ENCODE data around the gene CIDEC. TPM values are rescaled to one million over a fixed set of nuclear protein-coding genes. Genes with fewer than 3 reads are reported as not detected.

Gene CIDEC
- total and polyA plus RNA-seq, 2 of the 13 experiments (the other 11 are each of a cell fraction or from before 2014, with no cell fraction given): 2.5 to 10.4 TPM

DNA sequence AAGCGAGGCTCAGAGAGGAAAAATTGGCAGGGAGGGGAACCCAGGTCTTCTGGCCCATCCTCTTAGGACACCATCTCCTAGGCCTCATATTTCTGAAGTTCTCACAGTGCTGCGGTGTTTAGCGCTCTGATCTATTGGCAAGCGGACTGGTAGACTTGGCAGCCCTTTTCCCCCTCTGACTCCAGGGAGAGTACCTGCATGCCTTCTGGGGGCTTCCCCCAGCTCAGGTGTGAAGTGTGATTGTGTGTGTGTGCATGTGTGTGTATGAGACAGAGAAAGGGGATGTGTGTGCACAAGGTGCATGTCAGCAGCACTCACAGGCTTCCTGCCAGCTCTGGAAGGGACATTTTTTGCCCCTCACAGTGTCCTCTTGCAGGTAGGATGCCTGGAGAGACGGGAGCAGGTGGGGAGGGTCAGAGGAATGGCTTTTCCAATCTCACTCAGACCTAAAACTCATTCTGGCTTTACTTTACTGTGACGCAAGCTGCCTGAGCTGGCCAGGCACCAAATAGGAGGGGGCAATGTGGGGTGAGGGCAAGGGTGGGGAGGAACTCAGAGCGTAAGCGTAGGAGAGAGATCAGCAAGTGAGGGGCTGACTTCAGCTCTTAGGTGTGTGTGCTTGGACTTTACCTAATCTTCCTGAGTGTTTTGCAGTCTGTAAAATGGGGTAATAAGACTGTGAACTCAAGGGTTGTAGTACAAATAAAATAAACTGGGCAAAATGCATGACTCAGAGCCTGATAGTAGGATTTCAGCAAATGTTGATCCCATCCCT is 18.6 kb upstream of the CIDEC start (continued):
- TF ChIP-seq, protein P1, sequence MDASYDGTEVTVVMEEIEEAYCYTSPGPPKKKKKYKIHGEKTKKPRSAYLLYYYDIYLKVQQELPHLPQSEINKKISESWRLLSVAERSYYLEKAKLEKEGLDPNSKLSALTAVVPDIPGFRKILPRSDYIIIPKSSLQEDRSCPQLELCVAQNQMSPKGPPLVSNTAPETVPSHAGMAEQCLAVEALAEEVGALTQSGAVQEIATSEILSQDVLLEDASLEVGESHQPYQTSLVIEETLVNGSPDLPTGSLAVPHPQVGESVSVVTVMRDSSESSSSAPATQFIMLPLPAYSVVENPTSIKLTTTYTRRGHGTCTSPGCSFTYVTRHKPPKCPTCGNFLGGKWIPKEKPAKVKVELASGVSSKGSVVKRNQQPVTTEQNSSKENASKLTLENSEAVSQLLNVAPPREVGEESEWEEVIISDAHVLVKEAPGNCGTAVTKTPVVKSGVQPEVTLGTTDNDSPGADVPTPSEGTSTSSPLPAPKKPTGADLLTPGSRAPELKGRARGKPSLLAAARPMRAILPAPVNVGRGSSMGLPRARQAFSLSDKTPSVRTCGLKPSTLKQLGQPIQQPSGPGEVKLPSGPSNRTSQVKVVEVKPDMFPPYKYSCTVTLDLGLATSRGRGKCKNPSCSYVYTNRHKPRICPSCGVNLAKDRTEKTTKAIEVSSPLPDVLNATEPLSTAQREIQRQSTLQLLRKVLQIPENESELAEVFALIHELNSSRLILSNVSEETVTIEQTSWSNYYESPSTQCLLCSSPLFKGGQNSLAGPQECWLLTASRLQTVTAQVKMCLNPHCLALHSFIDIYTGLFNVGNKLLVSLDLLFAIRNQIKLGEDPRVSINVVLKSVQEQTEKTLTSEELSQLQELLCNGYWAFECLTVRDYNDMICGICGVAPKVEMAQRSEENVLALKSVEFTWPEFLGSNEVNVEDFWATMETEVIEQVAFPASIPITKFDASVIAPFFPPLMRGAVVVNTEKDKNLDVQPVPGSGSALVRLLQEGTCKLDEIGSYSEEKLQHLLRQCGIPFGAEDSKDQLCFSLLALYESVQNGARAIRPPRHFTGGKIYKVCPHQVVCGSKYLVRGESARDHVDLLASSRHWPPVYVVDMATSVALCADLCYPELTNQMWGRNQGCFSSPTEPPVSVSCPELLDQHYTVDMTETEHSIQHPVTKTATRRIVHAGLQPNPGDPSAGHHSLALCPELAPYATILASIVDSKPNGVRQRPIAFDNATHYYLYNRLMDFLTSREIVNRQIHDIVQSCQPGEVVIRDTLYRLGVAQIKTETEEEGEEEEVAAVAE (CRISPR knock-in tag; IDR thresholded peaks at IDR 0.05; ENCODE audit: borderline replicate concordance): no peak
- peak; percentile 39; the same call in 1 of the 2 replicates for TF ChIP-seq ZFY (CRISPR knock-in tag; IDR thresholded peaks at IDR 0.05)
- no peak; the same call in 1 of the 2 replicates for TF ChIP-seq DPF2 (CRISPR knock-in tag; IDR thresholded peaks at IDR 0.05; ENCODE audit: borderline replicate concordance, low read depth)
- TF ChIP-seq ASH2L (IDR thresholded peaks at IDR 0.05; ENCODE audit: insufficient read length, low read depth, low read length): no peak
- TF ChIP-seq HOXA7 (CRISPR knock-in tag; IDR thresholded peaks at IDR 0.05): no peak
- TF ChIP-seq TBX2 (CRISPR knock-in tag; IDR thresholded peaks at IDR 0.05; ENCODE audit: borderline replicate concordance): no peak
- no peak for TF ChIP-seq NR3C1 (CRISPR knock-in tag; IDR thresholded peaks at IDR 0.05)
- TF ChIP-seq, protein P2, sequence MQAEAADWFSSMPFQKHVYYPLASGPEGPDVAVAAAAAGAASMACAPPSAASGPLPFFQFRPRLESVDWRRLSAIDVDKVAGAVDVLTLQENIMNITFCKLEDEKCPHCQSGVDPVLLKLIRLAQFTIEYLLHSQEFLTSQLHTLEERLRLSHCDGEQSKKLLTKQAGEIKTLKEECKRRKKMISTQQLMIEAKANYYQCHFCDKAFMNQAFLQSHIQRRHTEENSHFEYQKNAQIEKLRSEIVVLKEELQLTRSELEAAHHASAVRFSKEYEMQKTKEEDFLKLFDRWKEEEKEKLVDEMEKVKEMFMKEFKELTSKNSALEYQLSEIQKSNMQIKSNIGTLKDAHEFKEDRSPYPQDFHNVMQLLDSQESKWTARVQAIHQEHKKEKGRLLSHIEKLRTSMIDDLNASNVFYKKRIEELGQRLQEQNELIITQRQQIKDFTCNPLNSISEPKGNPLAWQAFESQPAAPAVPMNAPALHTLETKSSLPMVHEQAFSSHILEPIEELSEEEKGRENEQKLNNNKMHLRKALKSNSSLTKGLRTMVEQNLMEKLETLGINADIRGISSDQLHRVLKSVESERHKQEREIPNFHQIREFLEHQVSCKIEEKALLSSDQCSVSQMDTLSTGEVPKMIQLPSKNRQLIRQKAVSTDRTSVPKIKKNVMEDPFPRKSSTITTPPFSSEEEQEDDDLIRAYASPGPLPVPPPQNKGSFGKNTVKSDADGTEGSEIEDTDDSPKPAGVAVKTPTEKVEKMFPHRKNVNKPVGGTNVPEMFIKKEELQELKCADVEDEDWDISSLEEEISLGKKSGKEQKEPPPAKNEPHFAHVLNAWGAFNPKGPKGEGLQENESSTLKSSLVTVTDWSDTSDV (CRISPR knock-in tag; IDR thresholded peaks at IDR 0.05): 0 out of 2 replicates have a peak, but pooled peaks have one; percentile 63
- peak; percentile 36; the same call in 1 of the 2 replicates for TF ChIP-seq HOXA3 (CRISPR knock-in tag; IDR thresholded peaks at IDR 0.05)
- TF ChIP-seq REPIN1 (CRISPR knock-in tag; IDR thresholded peaks at IDR 0.05; ENCODE audit: borderline replicate concordance, low read depth): 0 out of 2 replicates have a peak, but pooled peaks have one; percentile 21
- no peak for TF ChIP-seq ARNT (IDR thresholded peaks at IDR 0.05)
- TF ChIP-seq SUZ12 (IDR thresholded peaks at IDR 0.05; ENCODE audit: low read depth, low read length): no peak
- peak; percentile 98 for TF ChIP-seq ZNF629 (CRISPR knock-in tag; conservative IDR thresholded peaks at IDR 0.05)
- TF ChIP-seq KAT8 (CRISPR knock-in tag; IDR thresholded peaks at IDR 0.05): 0 out of 2 replicates have a peak, but pooled peaks have one; percentile 15
- TF ChIP-seq, protein P3, sequence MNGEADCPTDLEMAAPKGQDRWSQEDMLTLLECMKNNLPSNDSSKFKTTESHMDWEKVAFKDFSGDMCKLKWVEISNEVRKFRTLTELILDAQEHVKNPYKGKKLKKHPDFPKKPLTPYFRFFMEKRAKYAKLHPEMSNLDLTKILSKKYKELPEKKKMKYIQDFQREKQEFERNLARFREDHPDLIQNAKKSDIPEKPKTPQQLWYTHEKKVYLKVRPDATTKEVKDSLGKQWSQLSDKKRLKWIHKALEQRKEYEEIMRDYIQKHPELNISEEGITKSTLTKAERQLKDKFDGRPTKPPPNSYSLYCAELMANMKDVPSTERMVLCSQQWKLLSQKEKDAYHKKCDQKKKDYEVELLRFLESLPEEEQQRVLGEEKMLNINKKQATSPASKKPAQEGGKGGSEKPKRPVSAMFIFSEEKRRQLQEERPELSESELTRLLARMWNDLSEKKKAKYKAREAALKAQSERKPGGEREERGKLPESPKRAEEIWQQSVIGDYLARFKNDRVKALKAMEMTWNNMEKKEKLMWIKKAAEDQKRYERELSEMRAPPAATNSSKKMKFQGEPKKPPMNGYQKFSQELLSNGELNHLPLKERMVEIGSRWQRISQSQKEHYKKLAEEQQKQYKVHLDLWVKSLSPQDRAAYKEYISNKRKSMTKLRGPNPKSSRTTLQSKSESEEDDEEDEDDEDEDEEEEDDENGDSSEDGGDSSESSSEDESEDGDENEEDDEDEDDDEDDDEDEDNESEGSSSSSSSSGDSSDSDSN (CRISPR knock-in tag; IDR thresholded peaks at IDR 0.05): 0 out of 2 replicates have a peak, but pooled peaks have one; percentile 41
- TF ChIP-seq, protein P4, sequence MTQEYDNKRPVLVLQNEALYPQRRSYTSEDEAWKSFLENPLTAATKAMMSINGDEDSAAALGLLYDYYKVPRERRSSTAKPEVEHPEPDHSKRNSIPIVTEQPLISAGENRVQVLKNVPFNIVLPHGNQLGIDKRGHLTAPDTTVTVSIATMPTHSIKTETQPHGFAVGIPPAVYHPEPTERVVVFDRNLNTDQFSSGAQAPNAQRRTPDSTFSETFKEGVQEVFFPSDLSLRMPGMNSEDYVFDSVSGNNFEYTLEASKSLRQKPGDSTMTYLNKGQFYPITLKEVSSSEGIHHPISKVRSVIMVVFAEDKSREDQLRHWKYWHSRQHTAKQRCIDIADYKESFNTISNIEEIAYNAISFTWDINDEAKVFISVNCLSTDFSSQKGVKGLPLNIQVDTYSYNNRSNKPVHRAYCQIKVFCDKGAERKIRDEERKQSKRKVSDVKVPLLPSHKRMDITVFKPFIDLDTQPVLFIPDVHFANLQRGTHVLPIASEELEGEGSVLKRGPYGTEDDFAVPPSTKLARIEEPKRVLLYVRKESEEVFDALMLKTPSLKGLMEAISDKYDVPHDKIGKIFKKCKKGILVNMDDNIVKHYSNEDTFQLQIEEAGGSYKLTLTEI (CRISPR knock-in tag; conservative IDR thresholded peaks at IDR 0.05): no peak
- TF ChIP-seq FOXO1 (CRISPR knock-in tag; IDR thresholded peaks at IDR 0.05): no peak

All from HepG2 (cell line).